HUDEP-2 (cell line): Measurements from ENCODE around the gene CCNI2.
A peak's percentile ranks its signal among the peaks of the same experiment; 100 is the strongest.

Source experiments
- DNase-seq, 76 experiments: peaks; one replicate each; lab custom pipeline; 2025; ENCODE audit not compliant: unreplicated experiment in 76 of 76; lab: John Stamatoyannopoulos, UW

CCNI2 gene, protein sequence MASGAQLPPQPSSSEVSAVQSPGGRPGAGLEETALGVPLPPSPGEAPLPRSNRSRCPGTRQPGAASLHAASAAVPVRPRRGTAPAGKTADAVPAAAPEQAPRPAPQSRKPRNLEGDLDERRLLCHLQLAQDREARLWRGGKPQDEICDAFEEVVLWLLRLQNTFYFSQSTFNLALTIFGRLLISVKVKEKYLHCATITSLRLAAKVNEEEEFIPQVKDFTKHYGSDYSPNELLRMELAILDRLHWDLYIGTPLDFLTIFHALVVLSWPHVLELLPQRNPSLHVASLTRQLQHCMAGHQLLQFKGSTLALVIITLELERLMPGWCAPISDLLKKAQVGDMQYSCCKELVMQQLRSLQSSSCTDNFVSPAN

DNA sequence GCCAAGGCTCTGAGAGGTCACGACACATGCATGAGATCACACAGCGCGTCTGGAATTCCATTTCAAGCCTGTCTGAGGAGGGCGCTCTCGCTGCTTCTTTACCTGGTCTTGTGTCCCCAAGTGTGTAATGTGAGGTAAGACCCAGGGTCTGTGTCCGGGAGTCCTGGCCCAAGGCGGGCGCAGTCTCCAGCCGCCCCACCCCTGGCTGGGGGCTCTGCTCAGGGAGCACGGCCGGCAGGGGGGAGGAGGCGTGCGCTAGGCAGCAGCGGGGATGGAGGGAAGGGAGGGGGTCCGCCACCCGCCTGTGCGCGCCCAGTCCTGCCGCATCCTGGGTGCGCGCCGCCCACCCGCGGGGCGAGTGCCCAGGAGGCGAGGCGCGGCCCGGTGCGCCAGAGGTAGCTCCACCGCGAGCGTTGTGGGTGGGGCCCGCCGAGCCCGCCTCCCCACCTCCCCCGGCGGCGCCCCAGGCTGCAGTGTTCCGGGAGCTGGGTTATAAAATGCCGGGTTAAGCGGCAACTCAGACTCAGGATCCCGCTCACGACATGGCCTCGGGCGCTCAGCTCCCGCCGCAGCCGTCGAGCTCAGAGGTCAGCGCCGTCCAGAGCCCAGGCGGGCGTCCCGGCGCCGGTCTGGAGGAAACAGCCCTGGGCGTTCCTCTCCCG, at the start of gene CCNI2:
Gene CCNI2 (plus strand): TSS at position 473 of the 662 bp plus-strand sequence. CDS start 70 bp downstream, at position 543.
- DNase-seq = peak in 34 of 76 experiments; percentile 3 to 37 (median 22)

DNA sequence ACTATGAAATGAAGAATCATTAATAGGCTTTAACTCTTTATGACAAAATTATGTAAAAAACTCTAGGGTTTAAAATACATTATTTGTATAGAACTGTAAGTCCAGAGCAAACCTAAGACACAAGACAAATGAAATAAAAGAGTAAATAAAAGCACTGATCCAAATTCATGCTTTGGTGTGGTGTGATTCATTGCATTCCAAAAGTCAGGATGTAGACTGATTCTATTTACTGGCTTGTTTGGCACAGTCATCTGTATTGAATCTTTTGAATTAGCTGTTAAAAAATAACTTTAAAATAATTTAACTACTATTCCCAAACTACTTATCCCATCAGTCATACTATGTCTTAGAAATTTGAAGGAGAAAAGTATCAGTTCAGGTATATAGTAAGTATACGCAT, 42.4 kb upstream of the CCNI2 start:
- DNase-seq = no peak

DNA sequence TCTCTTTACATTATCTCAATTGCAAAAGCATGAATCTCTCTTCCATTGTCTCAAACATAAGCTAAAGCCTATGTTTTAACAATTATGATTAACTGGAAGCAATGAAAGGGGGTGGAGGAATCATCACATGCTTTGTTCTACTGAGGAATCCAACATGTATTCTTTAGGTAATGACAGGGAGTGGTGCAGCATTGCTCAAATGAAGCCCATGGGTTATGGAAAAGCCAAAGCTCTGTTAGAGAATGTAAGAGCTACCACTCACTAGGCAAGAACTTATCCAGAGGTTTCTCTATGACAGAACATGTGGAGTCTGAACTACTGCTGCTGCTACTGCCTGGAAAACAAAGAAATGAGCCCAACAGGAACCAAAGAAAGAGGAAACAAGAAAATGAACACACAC, 38.6 kb upstream of the CCNI2 start:
- peak in 1 of 76 experiments; percentile 3 for DNase-seq

DNA sequence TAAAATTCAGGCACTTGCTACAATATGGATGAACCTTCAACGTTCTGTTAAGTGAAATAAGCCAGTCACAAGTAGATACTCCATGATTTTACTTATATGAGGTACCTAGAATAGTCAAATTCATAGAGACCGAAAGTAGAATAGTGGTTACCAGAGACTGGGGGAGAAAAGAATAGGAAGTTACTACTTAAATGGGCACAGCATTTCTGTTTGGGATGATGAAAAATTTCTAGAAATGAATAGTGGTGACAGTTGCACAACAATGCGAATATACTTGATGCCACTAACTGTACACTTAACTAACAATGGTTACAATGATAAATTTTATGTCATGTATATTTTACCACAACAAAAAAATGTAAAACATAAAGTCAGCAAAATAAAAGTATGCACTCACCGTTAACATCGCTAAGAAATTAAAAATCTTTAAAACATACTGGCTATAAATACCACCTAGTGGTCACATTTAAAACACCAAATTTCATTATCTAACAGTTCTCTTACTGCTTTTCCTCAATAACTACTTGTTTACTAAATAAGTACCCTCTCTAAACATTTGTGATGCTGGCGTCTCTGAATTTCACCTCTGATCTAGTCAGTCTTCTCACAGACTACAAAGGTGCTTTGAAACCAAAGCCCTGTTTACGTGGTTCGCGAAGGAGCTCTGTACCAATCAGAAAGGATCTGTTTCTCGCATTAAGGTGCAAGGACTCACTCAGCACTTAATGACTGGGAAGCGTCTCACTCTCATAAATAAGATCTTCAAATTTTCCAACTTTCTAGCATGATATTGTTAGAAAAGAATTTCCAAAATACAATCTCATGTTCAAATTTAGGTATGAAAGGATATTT, 32.5 kb upstream of the CCNI2 start:
- DNase-seq = peak in 4 of 76 experiments; percentile 4 to 19 (median 10)

DNA sequence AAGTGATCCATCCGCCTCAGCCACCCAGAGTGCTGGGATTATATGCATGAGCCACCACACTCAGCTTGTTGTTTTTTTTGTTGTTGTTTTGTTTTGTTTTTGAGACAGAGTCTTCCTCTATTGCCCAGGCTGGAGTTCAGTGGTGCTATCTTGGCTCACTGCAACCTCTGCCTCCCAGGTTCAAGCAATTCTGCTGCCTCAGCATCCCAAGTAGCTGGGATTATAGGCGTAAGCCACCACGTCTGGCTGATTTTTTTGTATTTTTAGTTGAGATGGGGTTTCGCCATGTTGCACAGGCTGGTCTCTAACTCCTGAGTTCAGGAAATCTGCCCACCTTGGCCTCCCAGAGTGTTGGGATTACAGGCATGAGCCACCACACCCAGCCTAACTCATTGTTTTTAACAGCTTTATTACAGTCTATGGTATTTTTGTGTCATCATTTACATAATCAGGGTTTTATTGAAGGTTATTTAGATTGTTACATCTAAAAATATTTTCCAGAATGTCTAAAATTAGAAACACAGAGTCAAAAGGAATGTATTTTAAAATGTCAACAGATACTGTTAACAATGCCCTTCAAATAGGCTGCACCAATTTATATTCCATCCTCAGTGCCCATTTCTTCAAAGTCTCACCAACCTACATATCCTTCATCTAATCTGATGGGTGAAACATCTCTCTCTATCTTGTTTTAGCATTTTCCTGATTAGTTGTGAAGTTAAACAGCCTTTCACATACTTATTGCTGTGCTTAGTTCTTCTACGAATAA, 28.5 kb upstream of the CCNI2 start:
- no peak for DNase-seq

DNA sequence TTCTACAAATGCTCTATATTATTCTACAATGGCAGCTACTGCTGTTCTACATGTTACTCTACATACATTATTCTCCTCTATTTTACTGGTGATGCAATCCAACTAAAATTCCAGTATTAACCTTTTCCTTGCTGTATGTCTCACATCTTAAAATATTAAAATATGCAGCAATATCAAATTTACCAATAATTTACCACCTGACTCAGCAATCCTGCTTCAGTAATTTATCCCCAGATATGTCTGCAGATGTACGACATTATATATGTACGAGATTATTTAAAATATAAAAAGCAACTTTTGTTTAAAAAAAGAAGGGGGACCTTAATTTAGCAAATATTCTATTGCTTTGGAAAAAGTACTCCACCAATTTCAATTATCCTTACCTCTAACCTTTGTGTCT, 21.5 kb upstream of the CCNI2 start:
- no peak for DNase-seq

DNA sequence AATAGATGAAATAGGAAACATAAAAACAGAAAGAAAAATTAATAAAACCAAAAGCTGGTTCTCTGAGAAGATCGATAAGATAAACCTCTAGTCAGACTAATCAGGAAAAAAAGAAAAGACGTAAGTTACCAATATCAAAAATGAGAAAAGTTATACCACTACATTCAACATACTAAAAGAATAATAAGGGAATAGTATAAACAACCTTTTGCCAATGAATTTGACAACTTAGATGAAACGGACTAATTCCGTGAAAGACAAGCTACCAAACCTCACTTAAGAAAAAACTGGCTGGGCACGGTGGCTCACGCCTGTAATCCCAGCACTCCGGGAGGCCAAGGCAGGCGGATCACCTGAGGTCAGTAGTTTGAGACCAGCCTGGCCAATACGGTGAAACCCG, 17.3 kb upstream of the CCNI2 start:
- no peak for DNase-seq

DNA sequence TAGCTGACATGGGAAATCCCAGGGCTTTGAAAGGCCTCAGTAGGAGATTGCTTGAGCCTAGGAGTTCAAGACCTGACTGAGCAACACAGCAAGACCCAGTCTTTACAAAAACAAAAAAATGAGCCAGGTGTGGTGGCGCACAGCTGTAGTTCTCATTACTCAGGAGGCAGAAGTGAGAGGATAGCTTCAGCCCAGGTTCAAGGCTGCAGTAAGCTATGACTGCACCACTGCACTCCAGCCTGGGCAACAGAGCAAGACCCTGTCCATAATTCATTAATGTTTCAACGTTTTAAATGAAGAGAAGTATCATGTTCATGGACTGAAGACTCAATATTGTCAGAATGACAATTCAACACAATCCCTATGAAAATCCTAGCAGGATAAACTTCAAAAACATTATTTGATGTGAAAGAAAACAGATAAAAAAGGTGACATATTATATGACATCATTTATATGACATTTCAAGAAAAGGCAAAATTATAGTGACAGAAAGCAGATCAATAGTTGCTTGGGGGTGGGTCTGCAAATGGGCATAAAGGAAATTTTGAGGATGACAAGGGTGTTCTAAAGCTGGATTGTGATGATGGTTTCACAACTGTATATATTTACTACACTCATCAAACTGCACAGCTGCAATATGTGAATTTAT, 13.6 kb upstream of the CCNI2 start:
- no peak for DNase-seq

DNA sequence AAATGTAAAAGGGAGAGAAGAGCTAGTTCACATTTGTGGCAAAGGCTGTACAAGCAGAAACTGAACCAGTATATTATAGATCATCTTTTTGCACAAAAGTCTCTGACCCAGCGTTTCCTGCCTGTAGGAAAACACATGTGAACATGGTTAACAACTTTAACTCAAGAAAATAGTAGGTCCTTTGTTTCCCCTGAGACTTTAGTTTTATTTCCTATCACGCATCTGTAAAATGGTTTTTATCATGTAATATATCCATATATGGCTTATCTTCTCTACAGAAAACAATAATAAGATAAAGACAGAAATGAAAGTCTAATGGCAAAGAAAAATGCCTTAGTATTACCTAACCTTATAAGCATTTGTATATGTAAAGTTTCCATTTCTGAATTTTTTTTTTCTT, 12.5 kb upstream of the CCNI2 start:
- DNase-seq = no peak

DNA sequence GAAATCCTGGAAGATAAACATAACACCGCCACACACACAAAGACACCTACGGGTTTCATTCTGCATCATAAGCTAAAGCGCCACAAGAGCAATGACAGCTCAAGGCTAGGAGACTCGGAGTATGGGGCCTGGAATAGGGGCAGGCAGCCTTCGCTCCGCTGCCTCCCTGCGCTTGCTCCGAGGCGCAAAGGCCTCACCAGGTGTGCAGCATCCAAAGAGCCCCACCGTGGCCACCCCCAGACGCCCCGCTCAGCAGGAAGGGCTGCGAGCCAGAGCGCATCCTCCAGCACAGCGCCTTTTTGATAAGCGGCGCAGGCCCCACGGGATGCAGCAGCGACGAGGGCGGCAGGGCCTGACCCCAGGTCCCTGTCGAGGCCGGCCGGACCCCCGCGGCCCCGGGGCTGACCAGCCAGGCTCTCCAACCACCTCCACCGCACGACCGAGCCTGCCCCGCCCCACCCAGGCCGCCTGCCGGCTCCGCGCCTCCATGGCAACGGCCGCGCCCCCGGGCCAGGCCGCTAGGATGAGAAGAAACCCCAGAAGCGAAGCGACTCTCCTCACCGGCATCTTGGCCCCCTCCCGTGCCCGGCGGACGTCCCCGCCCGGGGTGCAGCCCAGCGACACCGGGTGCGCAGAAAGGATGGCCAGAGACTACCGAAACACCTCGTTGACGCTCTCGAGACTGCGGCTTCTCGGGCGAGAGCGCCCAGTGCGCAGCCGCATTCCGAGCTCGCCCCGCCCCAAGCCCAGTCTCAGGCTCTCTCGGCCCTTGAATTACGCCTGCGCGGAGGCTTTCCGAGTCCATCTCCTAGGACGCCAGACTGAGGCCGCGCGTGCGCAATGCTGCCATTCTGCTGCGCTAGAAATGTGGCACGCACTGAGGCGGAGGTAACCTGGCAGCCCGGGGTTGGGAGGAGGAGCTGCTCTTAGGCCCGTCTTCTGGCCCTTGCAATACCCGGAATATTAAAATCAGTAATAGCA, 10.1 kb upstream of the CCNI2 start, which contains the start of gene KIF3A:
Gene KIF3A (minus strand): TSS at position 694 of the 981 bp plus-strand sequence. CDS start 127 bp downstream, at position 567.
- peak in 74 of 76 experiments; percentile 72 to 97 (median 95) for DNase-seq

DNA sequence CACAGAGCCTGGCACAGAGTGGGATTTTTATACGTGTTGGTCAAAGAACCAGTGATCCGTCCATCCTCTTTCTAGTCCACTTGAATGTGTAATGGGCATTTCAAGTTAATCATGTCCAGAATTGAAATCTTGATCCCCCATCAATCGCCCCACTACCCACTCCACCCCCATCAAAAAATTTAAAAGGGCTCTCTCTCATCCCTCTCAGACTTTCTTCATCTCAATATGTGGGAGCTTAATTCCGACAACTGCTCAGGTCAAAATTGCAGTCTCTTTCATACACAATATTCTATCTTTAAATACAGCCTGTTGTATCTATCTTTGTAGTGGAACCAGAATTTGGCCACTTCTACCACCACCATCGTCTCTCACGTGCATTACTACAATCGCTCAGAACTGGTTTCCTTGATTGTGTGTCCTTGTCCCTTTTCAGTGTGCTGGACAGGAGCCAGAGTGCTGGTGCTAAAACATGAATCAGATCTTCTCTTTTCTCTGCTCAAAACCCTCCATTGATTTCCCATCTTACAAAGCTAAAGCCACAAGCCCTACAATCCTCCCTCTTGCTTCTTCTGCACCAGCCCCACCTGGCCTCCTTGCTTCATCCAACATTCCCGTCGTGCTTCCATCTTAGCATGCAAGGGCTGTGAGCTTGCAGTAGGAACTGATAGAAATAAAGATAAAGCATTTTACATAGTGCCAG, 9.1 kb upstream of the CCNI2 start:
- DNase-seq = no peak

DNA sequence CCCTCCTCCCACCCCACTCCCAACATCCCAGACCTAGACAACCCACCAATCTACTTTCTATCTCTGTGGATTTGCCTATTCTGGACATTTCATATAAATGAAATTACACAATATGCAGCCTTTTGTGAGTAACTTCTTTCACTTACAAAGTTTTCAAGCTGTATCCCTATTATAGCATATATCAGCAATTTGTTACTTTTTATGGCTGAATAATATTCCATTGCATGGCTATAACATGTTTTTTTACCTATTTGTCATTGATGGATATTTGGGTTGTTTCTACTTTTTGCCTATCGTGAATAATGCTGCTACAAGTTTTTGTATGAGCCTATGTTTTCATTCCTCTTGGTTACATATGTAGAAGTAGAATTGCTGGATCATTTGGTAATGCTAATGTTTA, 8.0 kb upstream of the CCNI2 start:
- no peak for DNase-seq

DNA sequence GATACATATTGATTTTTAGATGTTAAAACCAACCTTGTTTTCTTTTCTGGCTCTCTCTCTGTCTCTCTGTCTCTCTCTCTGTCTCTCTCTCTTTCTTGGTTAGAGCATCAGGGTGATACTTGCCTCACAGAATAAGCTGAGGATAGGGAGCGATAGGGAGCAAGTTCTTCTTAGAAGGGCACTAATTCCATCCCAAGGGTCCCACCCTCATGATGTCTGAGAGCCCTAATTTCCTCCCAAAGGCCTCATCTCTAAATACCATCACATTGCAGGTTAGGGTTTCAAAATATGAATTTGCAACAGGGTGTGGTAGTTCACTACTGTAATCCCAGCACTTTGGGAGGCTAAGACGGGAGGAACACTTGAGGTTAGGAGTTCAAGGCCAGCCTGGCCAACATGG, 5.1 kb upstream of the CCNI2 start:
- DNase-seq = no peak

DNA sequence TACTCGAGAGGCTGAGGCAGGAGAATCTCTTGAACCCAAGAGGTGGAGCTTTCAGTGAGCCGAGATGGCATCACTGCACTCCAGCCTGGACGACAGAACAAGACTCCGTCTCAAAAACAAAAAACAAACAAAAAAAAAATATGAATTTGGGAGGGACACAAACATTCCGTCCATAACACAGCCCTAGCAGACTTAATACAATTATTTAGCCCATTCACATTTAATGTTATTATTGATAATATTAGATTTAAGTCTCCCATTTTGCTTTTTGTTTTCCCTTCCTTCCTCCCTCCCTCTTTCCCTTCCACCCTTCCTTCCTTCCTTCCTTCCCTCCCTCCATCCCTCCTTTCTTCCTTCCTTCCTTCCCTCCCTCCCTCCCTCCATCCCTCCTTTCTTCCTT, 4.6 kb upstream of the CCNI2 start:
- DNase-seq = no peak

DNA sequence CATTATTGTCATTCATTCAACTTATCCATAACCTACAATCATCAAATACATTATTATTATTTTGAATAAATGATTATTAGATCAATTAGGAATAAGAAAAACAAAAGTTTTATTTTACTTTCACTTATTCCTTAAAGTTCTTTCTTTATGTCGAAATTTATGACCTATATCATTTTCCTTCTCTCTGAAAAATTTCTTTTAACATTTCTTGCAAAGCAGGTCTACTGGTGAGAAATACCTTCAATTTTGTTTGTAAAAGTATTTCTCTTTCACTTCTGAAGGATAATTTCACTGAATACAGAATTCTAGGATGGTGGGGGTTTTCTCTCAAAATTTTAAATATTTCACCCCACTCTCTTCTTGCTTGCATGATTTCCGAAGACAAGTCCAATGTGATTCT, 2.6 kb upstream of the CCNI2 start:
- DNase-seq = no peak

DNA sequence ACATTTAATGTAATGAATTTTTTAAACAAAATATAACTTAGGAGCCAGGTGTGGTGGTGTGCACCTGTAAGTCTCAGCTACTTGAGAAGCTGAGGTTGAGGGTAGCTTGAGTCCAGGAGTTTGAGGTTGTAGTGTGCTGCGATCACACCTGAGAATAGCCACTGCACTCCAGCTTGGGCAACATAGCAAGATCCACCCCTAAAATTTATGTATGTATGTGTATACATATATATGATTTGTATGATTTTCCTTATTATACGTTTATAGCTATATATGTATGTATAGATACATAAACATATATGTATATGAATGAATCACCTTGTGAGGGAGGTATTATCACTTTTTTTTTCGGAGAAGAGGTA, 653 bp upstream of the CCNI2 start:
- DNase-seq = no peak

DNA sequence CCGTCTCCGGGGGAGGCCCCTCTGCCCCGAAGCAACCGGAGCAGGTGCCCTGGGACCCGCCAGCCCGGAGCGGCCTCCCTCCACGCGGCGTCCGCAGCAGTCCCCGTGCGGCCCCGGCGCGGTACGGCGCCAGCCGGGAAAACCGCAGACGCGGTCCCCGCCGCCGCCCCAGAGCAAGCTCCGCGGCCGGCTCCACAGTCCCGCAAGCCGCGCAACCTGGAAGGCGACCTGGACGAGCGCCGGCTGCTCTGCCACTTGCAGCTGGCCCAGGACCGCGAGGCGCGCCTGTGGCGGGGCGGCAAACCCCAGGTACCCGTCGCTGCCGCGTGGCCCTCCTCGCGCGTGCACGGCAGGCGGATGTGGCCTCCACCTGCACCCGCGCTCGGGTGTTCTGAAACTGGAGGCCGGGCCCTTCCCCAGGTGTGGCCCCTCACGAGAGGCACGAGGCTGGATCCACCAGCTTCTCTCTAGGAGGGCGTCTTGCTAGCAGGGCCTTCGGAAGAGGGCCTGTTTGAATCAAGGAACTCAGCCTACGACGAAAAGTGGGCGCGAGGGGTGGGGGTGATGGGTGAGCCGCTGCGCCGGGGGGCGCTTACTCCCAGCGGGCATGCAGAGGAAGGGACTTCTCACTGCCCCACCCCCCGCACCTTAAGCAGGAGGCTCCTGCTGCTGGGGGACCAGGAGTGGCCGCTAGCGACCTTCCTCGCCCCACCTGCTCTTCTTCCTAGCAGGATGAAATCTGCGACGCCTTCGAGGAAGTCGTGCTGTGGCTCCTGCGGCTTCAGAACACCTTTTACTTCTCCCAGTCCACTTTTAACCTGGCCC, 602 bp downstream of the CCNI2 start:
- no peak for DNase-seq
